Measurements from ENCODE around the gene CCNL2. TPM values are rescaled to one million over a fixed set of nuclear protein-coding genes. Genes with fewer than 3 reads are reported as not detected.

CCNL2 gene
- total and polyA plus RNA-seq, 2 of the 13 experiments (the other 11 are each of a cell fraction or from before 2014, with no cell fraction given) = 105 to 340 TPM

DNA sequence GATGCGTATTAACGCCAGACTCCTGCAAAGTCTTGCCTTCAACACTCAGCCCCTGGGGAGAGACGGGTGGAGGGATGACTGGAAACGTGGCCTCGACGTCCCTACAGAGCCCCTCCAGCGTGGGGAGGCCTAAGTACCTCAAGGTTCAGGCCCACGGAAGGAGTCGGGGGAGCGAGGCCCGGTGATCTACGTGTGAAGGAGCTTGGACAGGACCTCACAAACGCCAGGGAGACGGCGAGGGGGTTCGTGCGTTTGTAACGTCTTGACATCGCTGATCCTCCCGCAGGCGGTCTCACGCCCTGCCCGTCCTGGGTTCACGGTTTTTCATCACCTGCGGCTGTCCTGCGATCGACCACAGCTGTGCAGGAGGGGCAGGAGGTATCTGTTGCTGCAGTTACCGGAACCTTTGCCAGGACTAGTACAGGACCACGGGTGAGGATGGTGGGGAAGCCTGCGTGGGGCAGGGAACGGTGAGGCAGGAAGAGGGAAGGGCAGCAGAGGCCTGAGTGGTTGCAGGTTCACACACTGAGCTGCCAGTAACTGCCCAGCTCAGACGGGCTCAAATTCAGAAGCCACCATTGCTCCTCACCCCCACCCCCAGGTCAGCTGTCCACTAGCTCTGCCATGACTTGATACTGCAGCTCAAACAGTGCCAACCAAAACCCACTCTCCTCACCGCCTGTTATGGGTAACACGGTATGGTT is 889 bp upstream of the CCNL2 start (continued):
- TF ChIP-seq ZNF678 (CRISPR knock-in tag; IDR thresholded peaks at IDR 0.05) (no peak), CHCHD3 (CRISPR knock-in tag; IDR thresholded peaks at IDR 0.05) (no peak), ZNF337 (CRISPR knock-in tag; IDR thresholded peaks at IDR 0.05; ENCODE audit: borderline replicate concordance, low read depth) (no peak), ZNF710 (CRISPR knock-in tag; IDR thresholded peaks at IDR 0.05; ENCODE audit: borderline replicate concordance) (no peak), MBD4 (IDR thresholded peaks at IDR 0.05; ENCODE audit: borderline replicate concordance, low read length) (no peak), ZKSCAN5 (CRISPR knock-in tag; IDR thresholded peaks at IDR 0.05) (no peak), ATRX (CRISPR knock-in tag; IDR thresholded peaks at IDR 0.05; ENCODE audit: borderline replicate concordance) (no peak), MTERF4 (CRISPR knock-in tag; IDR thresholded peaks at IDR 0.05) (0 out of 2 replicates have a peak, but pooled peaks have one; percentile 6), ZBTB33 (CRISPR knock-in tag; IDR thresholded peaks at IDR 0.05) (no peak), NRL (CRISPR knock-in tag; IDR thresholded peaks at IDR 0.05; ENCODE audit: borderline replicate concordance) (no peak), ATM (IDR thresholded peaks at IDR 0.05; ENCODE audit: borderline replicate concordance) (no peak), ZNF546 (CRISPR knock-in tag; conservative IDR thresholded peaks at IDR 0.05) (0 out of 2 replicates have a peak, but pooled peaks have one; percentile 3), GLMP (CRISPR knock-in tag; IDR thresholded peaks at IDR 0.05; ENCODE audit: borderline replicate concordance) (no peak), CHD2 (IDR thresholded peaks at IDR 0.05; ENCODE audit: low read depth, low read length) (no peak), ZNF704 (CRISPR knock-in tag; IDR thresholded peaks at IDR 0.05; ENCODE audit: borderline replicate concordance) (no peak), RAD51 (IDR thresholded peaks at IDR 0.05; ENCODE audit: borderline replicate concordance) (no peak), ZNF10 (CRISPR knock-in tag; IDR thresholded peaks at IDR 0.05; ENCODE audit: borderline replicate concordance, low read depth) (no peak)
- TF ChIP-seq, protein P1, sequence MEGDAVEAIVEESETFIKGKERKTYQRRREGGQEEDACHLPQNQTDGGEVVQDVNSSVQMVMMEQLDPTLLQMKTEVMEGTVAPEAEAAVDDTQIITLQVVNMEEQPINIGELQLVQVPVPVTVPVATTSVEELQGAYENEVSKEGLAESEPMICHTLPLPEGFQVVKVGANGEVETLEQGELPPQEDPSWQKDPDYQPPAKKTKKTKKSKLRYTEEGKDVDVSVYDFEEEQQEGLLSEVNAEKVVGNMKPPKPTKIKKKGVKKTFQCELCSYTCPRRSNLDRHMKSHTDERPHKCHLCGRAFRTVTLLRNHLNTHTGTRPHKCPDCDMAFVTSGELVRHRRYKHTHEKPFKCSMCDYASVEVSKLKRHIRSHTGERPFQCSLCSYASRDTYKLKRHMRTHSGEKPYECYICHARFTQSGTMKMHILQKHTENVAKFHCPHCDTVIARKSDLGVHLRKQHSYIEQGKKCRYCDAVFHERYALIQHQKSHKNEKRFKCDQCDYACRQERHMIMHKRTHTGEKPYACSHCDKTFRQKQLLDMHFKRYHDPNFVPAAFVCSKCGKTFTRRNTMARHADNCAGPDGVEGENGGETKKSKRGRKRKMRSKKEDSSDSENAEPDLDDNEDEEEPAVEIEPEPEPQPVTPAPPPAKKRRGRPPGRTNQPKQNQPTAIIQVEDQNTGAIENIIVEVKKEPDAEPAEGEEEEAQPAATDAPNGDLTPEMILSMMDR (CRISPR knock-in tag; IDR thresholded peaks at IDR 0.05) = no peak
